Tibial artery (tissue), 4 donors: Measurements from ENCODE around the gene SETD5.

ENCODE experiments used
- DNase-seq, 2 donors: peaks; one replicate each; pipeline ENCODE4 v3.0.0-alpha.2; 2019
- H3K27ac ChIP-seq, 2 donors: fragments of 200-600 bp; sonication (generic) in 1 of 2; 1 replicate in 1 of 2; 2 replicates in 1 of 2; pipeline ENCODE4 v1.5.1; 2018 to 2019; ENCODE audit warnings: mild to moderate bottlenecking in 1 of 2
- H3K27me3 ChIP-seq, 2 donors: fragments of 200-600 bp; sonication (generic) in 1 of 2; one replicate each; pipeline versions ENCODE4 v1.5.1 to v1.6.0; 2016 to 2019
- H3K36me3 ChIP-seq, 3 donors: fragments of 200-600 bp; sonication (generic) in 2 of 3; one replicate each; pipeline ENCODE4 v1.5.1; 2016 to 2019; ENCODE audit warnings: mild to moderate bottlenecking in 2 of 3
- H3K4me1 ChIP-seq, 4 donors: fragments of 200-600 bp; sonication (generic) in 2 of 4; 1 replicate in 3 of 4; 2 replicates in 1 of 4; pipeline ENCODE4 v1.5.1; 2016 to 2019
- H3K4me3 ChIP-seq, 2 donors: fragments of 200-600 bp; sonication (generic) in 1 of 2; 1 replicate in 1 of 2; 2 replicates in 1 of 2; pipeline ENCODE4 v1.5.1; 2018 to 2019; ENCODE audit warnings: mild to moderate bottlenecking in 2 of 2
- H3K9me3 ChIP-seq, 3 donors: fragments of 200-600 bp; sonication (generic) in 1 of 3; one replicate each; pipeline ENCODE4 v1.5.1; 2016 to 2019
- CTCF ChIP-seq, 2 experiments: fragments of 200-600 bp in 1 of 2; fragments of 450-650 bp in 1 of 2; IDR thresholded peaks; one replicate each; pipeline ENCODE4 v1.5.1; 2017 to 2019; ENCODE audit warnings: antibody characterized with exemption in 2 of 2, mild to moderate bottlenecking in 1 of 2, moderate library complexity in 1 of 2
- intact Hi-C: fragments of 100-400 bp; cut with DNase I; formaldehyde crosslinking; loops from one replicate; pipeline ENCODE4 v1.15.0; 2023; ENCODE audit warnings: low total_unique reads

SETD5 gene

GRCh38 chr3:9408061-9408460 is 10.6 kb downstream of the SETD5 start:
- H3K4me1 ChIP-seq = peaks cover 0 to 96% (median 50%) of the 10 kb centered on the region in 4 donors

GRCh38 chr3:9408546-9408945 is 11.1 kb downstream of the SETD5 start:
- DNase-seq = no peak
- Histone ChIP-seq H3K4me3 (no peak overlapping the region), H3K27ac (no peak overlapping the region), H3K4me1 (peaks cover 0 to 96% (median 47%) of the 10 kb centered on the region in 4 donors), H3K9me3 (no peaks in the 10 kb centered on the region), H3K27me3 (no peaks in the 10 kb centered on the region), H3K36me3 (no peaks in the 10 kb centered on the region)
- intact Hi-C loops = no loop called here
- TF ChIP-seq CTCF (IDR thresholded peaks at IDR 0.05) = no peak

More at GRCh38 chr3:9408061-9408460, 10.6 kb downstream of the SETD5 start:
- Histone ChIP-seq H3K27ac (no peak overlapping the region), H3K36me3 (no peaks in the 10 kb centered on the region), H3K27me3 (no peaks in the 10 kb centered on the region), H3K4me3 (no peak overlapping the region), H3K9me3 (no peaks in the 10 kb centered on the region)
- DNase-seq = no peak
- intact Hi-C loops = no loop called here
- no peak for TF ChIP-seq CTCF (IDR thresholded peaks at IDR 0.05)

DNA sequence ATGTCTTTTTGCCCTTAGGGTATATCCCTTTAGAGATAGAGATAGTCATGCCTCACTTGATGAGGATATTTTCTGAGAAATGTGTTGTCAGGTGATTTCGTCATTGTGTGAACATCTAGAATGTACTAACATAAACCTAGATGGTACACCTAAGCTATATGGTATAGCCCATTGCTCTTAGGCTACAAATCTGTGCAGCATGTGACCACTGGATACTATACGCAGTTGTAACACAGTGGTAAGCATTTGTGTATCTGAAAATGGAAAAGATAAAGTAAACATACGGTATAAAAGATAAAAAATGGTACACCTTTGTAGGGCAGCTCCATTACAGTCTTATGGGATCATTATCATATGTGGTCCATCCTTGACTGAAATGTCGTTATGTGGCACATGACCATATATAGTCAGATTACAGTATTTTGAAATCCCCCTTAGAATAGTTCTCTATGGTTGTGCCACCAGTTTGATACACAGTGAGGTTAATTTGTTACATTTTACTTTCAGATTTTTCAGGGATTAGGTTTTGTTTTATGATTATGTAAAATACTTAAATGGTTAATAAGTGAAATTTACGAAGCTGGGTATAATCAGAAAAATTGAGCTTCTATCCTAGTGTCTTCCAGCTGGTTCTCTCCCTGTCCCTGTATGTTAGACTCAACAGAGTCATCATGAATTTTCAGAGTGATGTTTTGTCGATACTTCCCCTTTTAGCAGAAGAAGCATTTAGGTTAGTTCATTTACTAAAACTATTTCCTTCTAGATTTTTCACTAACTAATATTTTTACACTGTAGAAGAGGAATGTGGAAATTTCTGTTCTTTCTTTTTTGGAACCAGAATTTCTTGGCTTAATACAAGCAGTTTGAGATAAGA is 12.8 kb downstream of the SETD5 start:
- H3K9me3 ChIP-seq = no peaks in the 10 kb centered on the region
- intact Hi-C loops = no loop called here
- H3K36me3 ChIP-seq = no peaks in the 10 kb centered on the region
- no peak for DNase-seq
- no peak for TF ChIP-seq CTCF (IDR thresholded peaks at IDR 0.05)
- H3K4me1 ChIP-seq = peaks cover 0 to 96% (median 36%) of the 10 kb centered on the region in 4 donors
- no peaks in the 10 kb centered on the region for H3K27me3 ChIP-seq
- peak overlapping the region in 1 of 2 donors; percentile 4 for H3K27ac ChIP-seq
- no peak overlapping the region for H3K4me3 ChIP-seq

DNA sequence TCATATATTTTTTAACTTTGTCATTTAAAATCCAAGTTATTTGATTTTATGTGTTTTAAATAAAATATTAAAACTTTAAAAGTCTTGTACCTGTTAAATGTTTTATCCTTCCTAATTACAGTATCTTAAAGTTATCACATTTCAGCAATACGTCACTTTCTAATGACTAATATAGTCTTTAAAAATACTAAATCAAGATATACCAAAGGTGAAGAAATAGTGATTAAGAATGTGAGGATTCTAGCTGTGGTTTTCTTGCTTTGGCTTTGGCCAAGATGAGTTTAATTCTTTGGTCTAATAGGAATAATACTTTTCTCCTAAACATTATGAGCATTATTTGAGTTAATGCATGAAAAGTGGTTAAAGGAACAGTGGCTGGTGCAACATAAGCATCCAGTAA is 13.9 kb downstream of the SETD5 start:
- no peaks in the 10 kb centered on the region for H3K9me3 ChIP-seq
- H3K27ac ChIP-seq = peak overlapping the region in 1 of 2 donors; percentile 4

GRCh38 chr3:9412293-9412692 is 14.9 kb downstream of the SETD5 start:
- Histone ChIP-seq H3K27ac (no peak overlapping the region), H3K27me3 (no peaks in the 10 kb centered on the region), H3K36me3 (no peaks in the 10 kb centered on the region), H3K4me1 (peaks cover 0 to 96% (median 28%) of the 10 kb centered on the region in 4 donors), H3K9me3 (no peaks in the 10 kb centered on the region), H3K4me3 (no peak overlapping the region)
- TF ChIP-seq CTCF (IDR thresholded peaks at IDR 0.05) = no peak
- intact Hi-C loops = no loop called here
- DNase-seq = no peak

More for the DNA sequence above, 13.9 kb downstream of the SETD5 start:
- Histone ChIP-seq H3K4me1 (peaks cover 0 to 96% (median 30%) of the 10 kb centered on the region in 4 donors), H3K4me3 (no peak overlapping the region), H3K27me3 (no peaks in the 10 kb centered on the region), H3K36me3 (no peaks in the 10 kb centered on the region)
- no peak for TF ChIP-seq CTCF (IDR thresholded peaks at IDR 0.05)
- DNase-seq = no peak
- intact Hi-C loops = no loop called here
